ENCODE results near the gene SLC45A2.

DNA sequence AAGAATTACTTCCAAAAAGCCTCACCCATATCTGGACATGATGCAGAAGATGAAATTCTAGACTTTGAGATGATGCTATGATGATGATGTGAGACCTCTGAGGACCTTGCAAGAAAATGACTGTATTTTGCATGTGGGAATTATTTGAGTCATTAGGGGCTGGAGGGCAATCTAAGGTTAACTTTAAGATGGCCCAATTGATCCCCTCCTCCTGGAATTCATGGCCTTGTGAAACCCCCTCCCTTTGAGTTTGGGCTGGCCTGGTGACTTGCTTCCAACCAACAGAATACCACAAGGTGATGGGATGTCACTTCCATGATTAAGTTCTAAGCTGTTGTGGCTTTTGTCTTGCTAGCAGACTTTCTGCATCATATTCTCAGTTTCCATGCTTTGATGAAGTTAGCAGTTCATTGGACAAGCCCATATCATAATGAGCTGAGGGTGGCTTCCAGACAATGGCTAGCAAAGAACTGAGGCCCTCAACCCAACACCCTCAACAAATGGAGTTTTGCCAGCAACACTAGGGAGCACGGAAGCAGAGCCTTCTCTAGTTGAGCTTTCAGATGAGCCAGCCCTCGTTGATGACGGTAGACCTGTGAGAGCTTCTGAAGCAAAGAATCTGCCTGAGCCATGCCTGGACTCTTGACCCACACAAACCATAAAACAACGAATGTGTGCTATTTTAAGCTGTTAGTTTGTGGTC lies 30.8 kb upstream of the SLC45A2 start:
- TF ChIP-seq, protein P1, sequence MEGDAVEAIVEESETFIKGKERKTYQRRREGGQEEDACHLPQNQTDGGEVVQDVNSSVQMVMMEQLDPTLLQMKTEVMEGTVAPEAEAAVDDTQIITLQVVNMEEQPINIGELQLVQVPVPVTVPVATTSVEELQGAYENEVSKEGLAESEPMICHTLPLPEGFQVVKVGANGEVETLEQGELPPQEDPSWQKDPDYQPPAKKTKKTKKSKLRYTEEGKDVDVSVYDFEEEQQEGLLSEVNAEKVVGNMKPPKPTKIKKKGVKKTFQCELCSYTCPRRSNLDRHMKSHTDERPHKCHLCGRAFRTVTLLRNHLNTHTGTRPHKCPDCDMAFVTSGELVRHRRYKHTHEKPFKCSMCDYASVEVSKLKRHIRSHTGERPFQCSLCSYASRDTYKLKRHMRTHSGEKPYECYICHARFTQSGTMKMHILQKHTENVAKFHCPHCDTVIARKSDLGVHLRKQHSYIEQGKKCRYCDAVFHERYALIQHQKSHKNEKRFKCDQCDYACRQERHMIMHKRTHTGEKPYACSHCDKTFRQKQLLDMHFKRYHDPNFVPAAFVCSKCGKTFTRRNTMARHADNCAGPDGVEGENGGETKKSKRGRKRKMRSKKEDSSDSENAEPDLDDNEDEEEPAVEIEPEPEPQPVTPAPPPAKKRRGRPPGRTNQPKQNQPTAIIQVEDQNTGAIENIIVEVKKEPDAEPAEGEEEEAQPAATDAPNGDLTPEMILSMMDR (conservative IDR thresholded peaks at IDR 0.05; ENCODE audit: low read length): no peak
- no peak for TF ChIP-seq EZH2phosphoT487 (IDR thresholded peaks at IDR 0.05; ENCODE audit: borderline replicate concordance, low read depth, low read length)
